Gastroesophageal sphincter (tissue), 3 donors: ENCODE results near the gene MSMO1.

Experiments used
- EP300 ChIP-seq: sonication (generic); formaldehyde crosslinking; IDR thresholded peaks from one replicate; pipeline ENCODE4 v1.6.1; 2017; ENCODE audit warnings: antibody characterized with exemption, mild to moderate bottlenecking
- POLR2A ChIP-seq, 2 donors: fragments of 450-650 bp; IDR thresholded peaks; one replicate each; pipeline ENCODE4 v1.6.1; 2017; ENCODE audit warnings: antibody characterized with exemption in 2 of 2, mild to moderate bottlenecking in 2 of 2, moderate library complexity in 1 of 2
- POLR2AphosphoS5 ChIP-seq: sonication (generic); formaldehyde crosslinking; IDR thresholded peaks from one replicate; pipeline ENCODE4 v1.6.1; 2017; ENCODE audit warnings: antibody characterized with exemption
- TF ChIP-seq, protein P1 (sequence below), 4 experiments: fragments of 200-600 bp in 2 of 4; fragments of 450-650 bp in 2 of 4; sonication (generic) in 1 of 4; IDR thresholded peaks; one replicate each; pipeline ENCODE4 v1.5.1; 2017 to 2019; ENCODE audit warnings: antibody characterized with exemption in 4 of 4, mild to moderate bottlenecking in 2 of 4, moderate library complexity in 2 of 4

DNA sequence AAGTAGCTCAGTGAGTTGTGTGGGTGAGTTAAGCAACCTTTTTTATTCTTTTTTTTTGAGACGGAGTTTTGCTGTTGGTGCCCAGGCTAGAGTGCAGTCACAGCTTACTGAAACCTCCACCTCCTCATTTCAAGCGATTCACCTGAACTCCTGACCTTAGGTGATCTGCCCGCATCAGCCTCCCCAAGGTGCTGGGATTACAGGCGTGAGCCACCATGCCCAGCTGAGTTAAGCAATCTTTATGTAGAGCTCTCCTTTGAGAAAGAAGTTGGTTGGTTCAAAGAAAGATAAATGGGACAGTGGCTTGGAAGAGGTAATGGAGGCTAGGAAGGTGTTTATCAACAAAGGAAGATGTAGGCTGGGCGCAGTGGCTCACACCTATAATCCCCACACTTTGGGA, 3.2 kb downstream of the MSMO1 start:
- TF ChIP-seq POLR2A (IDR thresholded peaks at IDR 0.05), result no peak
- TF ChIP-seq POLR2AphosphoS5, result no peak
- TF ChIP-seq, protein P1, sequence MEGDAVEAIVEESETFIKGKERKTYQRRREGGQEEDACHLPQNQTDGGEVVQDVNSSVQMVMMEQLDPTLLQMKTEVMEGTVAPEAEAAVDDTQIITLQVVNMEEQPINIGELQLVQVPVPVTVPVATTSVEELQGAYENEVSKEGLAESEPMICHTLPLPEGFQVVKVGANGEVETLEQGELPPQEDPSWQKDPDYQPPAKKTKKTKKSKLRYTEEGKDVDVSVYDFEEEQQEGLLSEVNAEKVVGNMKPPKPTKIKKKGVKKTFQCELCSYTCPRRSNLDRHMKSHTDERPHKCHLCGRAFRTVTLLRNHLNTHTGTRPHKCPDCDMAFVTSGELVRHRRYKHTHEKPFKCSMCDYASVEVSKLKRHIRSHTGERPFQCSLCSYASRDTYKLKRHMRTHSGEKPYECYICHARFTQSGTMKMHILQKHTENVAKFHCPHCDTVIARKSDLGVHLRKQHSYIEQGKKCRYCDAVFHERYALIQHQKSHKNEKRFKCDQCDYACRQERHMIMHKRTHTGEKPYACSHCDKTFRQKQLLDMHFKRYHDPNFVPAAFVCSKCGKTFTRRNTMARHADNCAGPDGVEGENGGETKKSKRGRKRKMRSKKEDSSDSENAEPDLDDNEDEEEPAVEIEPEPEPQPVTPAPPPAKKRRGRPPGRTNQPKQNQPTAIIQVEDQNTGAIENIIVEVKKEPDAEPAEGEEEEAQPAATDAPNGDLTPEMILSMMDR (IDR thresholded peaks at IDR 0.05), result no peak
- TF ChIP-seq EP300, result no peak
